HG02623 (cell line): ENCODE data around the gene KCNH2.

Experiments
- ATAC-seq: cut with Tn5 transposase; IDR thresholded peaks from one replicate; pipeline ENCODE4 v1.9.1; 2021; ENCODE audit warnings: moderate library complexity; ENCODE audit not compliant: unreplicated experiment

Gene KCNH2

DNA sequence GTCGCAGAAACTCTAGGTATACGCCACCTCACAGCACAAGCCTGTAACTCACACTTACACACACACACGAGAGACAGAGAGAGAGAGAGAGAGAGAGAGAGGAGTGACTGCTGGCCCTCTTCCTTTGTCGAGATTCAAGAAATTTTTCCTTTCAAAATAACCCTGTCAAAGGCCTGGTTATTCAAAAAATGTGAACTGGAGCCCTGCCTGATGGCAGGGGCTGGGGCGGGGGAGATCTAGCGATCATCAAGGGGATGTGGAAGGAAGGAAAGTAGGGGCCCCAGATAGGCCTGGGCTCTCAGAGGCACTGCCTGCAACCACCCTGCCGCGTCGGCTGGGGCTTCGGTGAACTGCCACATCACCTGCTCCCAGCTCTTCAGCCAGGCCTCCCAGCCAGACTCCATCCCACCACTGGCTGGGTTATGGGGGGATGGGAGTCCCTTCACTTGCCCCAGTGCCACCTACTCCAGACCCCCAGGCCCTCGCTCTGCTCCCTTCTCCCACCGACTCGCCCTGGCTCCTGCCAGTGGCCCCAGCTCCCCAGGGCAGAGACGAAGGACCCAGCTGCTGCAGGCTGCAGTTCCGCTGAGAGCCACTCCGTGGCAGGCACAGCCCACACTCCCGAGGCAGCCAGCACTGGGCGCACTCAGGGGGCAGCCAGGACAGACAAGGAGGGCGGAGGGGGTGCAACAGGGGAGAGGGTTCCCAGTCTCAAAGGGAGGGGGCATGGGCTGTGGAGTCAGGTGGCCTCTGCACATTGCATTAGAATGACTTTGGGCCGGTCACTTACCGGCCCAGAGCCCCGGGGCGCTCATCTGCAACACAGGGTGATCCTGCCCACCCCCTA is 15.3 kb downstream of the KCNH2 start:
- peak; percentile 61 for ATAC-seq

- ATAC-seq: no peak
Observed at GRCh38 chr7:150962290-150962552, 15.9 kb downstream of the KCNH2 start.

DNA sequence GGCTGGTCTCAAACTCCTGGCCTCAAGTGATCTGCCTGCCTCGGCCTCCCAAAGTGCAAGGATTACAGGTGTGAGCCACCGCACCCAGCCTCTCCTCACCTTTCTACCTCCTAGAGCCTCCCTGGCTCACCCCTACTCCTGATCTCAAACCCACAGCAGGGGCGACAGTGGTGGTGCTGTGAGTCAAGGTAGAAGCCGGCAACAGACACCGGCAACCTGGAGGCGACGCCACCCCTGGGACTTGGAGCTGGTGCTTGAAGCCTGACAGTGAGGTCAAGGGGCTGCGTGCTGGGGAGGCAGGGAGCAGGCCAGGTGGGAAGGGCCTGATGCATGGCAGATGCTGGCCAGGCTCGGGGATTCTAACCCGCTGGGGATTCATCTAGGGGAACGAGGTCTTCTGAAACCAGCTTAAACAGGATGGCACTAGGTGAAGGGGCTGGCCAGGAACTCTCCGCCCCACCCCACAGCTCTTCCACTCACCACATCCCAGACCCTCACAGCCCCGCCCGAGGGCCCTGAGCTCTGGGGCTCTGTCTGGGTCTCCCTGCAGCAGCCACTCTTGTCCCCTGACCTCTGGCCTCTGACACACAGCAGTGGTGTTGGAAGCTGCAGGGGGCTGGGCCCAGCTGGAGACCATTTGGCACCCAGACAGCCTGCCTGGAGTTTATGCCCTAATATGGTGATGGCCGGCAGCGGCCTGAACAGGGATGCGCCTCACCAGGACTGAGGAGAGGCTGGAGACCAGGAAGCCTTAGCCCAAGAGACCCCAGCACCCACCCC is 16.4 kb downstream of the KCNH2 start:
- no peak for ATAC-seq

DNA sequence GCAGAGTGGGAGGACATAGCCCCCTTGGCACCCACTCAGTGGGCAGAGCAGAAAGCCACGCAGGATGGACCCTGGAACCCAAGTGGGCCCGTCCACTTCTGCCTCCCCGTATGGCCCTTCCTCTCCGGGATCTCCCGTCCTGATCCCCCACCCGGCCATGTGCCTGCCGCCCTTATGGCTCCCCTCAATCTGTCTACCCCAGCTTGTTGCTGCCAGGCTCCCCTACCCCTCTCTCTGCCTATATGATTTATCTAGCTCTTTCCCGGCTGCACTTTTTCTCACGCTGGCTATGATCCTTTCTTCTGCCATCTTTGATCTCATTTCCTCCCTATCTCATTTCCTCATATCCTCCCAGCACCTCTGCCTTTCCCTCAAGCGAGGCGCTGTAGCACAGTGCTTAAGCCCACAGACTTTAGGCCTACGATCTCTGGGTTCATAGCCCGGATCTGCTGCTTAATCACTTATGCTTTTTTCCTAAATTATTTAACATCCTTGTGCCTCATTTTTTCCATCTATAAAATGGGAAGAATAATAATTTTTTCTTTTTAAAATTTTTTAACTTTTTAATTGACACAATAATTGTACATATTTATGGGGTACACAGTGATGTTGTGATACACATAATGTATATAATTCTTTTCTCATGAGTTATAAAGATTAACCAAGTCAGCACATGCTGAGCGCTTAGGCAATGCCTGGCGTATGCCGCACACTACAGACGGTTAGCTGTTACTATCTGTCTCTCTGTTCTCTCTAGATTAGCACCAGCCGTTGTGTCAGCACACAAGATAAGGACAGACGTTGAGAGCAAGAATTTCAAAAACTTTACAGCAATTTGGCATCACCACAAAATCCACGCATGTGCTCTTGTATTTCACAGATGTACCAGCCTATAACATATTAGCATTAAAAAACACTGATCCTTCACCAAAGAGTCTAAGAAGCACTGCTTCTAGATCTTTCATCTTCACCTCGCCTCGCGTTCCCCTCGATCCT is 18.1 kb downstream of the KCNH2 start:
- no peak for ATAC-seq

- ATAC-seq: no peak
Observed at GRCh38 chr7:150959081-150959480, 19.0 kb downstream of the KCNH2 start.

DNA sequence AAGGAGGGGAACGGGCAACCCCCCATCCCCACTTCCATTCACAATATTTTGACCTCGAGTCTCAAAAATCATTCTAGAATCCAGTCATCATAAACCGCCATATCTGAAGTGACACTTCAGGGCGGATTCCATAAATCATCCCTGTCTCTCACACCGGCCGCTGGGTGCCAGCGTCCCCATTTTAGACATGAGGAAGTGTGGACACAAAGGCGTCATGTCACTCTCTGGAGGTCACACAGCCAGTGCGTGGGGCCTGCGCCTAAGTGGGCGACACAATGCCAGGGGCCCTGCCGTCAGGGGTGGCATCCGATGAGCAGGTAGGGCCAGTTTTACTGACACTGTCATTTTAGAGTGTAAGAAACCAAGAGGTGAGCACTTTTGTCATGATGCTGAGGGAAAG is 19.5 kb downstream of the KCNH2 start:
- ATAC-seq: no peak

DNA sequence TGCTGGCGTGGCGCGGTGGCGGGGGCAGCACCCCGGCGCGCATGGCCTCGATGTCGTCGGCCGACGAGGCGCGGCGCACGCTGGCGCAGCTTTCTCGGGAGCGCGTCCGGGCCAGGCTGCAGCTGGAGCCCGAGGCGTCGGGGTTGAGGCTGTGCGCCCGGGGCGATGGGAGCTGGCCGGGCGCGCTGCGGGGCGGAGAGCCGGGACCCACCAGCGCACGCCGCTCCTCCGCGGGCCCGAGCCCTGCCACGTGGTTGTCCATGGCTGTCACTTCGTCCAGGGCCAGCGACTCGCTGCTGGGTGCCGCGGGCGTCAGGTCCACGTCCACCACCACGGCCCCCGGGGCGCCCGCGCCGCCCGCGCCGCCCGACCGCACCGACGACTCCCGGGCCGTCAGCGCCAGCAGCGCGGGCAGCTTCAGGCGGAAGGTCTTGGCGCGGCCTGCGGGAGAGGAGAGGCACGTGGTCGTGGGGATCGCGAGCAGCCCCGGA is 20.0 kb downstream of the KCNH2 start:
- no peak for ATAC-seq

GRCh38 chr7:150957133-150958020 is 20.7 kb downstream of the KCNH2 start:
- no peak for ATAC-seq

DNA sequence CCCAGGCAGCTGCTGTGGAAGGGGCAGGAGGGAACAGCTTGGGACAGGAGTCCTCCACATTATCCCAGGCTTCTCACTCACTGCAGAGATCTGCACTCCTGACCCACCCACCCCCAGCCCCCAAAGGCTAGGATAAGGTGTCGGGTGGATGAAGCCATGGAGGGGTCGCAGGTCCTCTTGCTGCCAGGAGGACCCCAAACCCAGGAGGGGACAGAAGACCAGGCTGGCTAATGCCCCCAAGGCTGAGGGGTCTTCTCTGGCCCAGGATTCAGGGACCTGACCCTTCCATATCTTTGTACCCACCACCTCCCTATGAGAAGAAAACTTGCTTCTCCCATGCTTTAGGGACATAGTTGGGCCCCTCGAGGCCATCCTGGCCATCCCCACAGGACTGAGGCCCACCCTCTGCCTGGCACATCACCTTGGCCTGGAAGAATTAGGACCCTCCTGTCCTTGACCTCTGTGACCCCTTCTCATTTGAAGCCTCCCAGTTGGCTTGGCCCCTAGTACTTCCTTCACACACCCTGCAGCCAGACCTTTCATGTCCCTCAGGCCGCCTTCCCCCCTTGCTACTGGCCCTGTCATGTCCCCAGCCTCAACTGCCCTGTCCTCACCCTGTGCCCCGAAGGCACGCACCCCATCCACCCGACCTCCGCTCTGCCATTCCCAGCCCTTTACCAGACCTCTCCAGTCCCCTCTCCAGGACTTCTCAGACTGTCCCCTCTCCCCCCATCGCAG is 21.6 kb downstream of the KCNH2 start:
- no peak for ATAC-seq

DNA sequence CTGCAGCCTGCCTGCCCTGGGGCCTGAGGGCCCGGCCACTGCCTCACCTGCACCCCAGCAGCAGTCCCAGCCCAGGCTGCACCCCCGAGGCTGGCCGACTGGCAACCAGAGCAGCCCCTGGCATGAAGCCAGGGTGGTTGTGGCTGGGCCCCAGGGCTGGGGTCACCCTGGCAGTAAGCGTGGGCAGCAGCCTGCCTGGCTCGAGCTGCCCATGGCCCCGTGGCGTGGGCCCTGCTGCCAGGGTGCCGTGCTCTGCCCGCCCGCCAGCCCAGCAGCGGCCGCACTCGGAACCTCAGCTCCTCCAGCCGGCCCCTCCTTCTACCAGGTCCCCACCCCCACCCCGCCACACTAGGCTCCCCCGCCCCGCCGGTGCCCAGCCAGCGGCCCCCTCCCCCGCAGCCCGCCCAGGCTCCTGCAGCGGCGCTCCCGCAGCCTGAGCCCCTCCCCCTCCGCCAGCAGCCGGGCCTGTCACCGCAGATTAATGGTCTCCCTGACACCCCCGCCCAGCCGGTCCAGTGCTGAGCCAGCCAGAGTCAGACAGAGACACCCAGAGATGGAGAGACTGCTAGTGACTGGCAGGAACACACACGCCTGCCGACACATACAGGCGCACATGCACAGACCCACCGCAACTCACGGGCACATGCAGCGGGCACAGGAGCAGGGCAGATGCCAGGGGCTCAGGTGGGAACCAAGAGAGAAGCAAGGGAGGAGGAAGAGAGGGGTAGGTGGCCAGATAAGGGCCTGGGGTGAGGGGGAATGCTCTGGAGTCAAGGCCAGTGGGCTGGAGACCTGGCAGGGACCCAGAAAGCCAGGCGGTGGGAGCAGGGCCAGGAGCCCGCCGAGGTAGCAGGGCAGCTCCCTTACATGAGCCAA is 22.4 kb downstream of the KCNH2 start:
- no peak for ATAC-seq

DNA sequence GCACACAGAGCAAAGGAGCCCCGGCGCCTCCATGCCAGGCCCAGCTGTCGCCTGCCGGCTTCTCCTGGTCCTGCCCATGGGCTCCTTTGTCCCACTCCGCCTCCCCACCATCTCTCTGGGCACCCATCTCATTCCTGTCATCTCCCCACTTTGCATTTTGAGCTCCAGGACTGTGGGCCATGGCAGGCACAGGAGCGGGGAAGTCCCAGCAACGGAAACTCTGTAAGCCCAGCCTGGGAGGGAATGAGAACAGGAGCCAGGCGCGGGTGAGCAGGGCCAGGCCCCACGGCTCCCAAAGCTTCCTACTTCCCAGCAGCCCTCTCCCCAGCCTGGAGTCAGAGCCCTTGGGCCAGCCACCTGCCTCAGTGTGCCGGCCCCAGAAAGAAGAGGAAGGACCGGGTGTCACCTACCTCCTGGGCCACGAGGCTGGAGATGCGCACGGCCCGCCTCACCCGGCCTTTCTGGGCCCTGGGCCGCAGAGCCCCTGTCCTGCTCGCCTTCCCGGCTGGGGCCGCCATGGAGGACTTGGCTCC is 23.1 kb downstream of the KCNH2 start:
- ATAC-seq: no peak

GRCh38 chr7:150954201-150954985 is 23.7 kb downstream of the KCNH2 start:
- no peak for ATAC-seq

- no peak for ATAC-seq
Observed at GRCh38 chr7:150953061-150953997, 24.8 kb downstream of the KCNH2 start.

DNA sequence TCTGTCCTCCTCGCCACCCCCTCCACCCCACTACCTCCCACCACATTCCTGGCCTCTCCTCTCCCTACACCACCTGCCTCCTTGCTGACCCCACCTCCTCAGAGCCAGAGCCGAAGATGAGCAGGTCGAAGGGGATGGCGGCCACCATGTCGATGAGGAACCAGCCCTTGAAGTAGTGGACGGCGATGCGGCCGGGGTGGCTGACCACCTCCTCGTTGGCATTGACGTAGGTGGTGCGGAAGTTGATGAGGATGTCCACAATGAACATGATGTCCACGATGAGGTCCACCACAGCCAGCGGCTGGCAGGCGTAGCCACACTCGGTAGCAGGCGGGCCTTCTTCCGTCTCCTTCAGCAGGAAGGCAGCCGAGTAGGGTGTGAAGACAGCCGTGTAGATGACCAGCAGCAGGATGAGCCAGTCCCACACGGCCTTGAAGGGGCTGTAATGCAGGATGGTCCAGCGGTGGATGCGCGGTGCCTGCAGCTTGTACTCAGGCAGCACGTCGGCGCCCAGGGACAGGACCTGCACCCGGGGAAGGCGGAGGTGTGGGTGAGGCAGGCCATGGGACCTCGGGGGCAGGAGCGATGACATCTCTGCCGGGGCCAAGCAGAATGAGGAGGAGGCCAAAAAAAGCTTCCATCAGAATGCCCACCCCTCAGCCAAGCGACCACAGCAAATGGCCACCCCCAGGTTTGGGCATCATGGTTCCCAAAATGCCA is 25.6 kb downstream of the KCNH2 start:
- no peak for ATAC-seq

DNA sequence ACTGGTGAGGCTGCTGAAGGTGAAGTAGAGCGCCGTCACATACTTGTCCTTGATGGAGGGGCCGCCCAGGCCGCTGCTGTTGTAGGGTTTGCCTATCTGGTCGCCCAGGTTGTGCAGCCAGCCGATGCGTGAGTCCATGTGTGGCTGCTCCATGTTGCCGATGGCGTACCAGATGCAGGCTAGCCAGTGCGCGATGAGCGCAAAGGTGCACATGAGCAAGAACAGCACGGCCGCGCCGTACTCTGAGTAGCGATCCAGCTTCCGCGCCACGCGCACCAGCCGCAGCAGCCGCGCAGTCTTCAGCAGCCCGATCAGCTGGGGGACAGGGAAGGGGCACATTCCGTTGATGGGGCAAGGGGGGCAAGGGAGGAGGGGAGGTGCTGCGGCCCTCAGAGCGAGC is 26.6 kb downstream of the KCNH2 start:
- no peak for ATAC-seq

DNA sequence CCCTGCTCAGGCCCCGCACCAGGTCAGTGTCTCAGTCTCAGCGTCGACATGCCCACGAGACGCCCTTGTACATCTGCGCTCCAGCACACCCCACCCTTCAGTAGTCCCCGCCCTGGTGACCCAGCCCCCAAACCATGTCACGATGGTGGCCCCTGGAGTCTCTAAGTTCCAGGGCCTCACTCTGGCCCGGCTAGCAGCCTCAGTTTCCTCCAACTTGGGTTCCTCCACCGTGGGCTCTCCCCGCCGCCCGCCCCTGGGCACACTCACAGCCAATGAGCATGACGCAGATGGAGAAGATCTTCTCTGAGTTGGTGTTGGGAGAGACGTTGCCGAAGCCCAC is 27.0 kb downstream of the KCNH2 start:
- ATAC-seq: no peak
